HG02623 (cell line): ENCODE measurements around the gene JMJD1C.
A peak's percentile ranks its signal among the peaks of the same experiment; 100 is the strongest.
"Not testable (repeated sequence)": the region's sequence is repeated elsewhere in the genome, so short reads cannot be mapped to it uniquely, and the experiment has no call there.

Experiments
- ATAC-seq: cut with Tn5 transposase; IDR thresholded peaks from one replicate; pipeline ENCODE4 v1.9.1; 2021; ENCODE audit warnings: moderate library complexity; ENCODE audit not compliant: unreplicated experiment

The JMJD1C gene

DNA sequence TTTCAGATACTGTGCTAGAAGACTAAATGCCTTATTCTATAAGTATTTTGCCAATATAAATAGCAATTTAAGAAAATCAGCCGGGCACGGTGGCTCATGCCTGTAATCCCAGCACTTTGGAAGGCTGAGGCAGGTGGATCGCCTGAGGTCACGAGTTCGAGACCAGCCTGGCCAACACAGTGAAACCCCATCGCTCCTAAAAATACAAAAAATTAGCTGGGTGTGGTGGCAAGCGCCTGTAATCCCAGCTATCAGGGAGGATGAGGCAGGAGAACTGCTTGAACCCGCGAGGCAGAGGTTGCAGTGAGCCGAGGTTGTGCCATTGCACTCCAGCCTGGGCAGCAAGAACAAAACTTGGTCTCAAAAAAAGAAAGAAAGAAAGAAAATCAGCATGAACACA, 230.6 kb downstream of the JMJD1C start:
- ATAC-seq: not testable (repeated sequence)

DNA sequence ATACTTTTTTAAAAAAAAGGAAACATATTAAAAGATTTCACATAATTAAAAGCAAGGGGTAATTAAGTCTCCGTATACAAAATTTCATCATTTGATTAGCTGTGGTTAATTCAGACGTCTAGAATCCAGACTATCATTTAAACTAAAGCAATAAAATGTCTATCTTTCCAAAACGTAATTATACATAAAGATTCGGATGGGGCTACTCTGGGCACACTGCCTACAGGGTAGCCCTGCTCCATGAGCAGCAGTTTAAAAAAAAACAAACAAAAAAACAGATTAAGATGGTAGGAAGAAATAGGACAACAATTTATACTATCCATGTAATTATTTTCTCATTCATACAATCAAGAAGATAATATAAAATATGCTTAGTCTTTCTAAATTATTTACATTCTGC, 236.6 kb downstream of the JMJD1C start:
- no peak for ATAC-seq

DNA sequence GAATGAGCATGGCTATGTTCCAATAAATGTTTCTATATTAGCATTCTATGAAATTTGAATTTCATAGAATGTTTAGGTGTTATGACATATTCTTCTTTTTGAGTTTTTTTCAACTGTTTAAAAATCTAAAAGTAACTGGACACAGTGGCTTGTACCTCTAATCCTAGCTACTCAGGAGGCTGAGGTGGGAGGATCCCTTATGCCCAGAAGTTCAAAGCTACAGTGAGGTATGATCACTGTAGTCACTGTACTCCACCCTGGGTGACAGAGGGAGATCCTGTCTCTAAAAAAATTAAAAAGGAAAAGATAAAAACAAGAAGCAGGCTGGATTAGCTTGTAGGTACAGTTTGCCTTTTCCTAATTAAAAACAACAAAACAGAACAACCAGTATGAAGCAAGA, 237.5 kb downstream of the JMJD1C start:
- ATAC-seq: no peak

DNA sequence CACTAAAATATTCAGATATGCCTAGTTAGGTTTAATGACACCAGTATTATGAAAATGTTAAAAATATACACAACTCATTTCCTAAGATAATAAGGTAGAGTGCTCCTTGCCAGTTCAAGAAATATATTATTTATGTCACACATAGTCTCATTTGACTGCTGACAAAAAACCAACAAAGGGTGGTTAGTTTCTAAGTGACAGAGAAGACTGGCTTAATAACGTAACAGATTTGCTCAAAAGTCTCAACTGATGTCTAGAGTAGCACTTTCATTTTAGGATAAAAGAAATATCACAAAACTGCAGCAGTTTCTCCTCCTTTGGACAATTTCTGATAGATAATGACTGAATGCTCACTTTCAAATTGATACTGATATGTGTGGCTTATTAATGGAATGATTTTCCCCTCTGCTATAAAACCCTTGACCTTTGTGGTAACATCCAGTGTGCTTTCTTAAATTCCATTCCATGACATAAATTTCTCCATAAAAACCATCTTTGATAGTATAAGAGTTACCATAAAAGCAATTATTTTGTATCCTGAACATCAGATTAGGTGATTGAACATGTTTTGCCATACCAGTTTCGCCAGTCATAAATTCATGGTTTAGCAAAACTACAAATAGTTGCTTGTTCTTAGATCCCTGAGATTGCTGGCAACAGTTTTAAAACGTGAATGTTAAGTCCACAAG, 238.4 kb downstream of the JMJD1C start:
- ATAC-seq: peak; percentile 47

DNA sequence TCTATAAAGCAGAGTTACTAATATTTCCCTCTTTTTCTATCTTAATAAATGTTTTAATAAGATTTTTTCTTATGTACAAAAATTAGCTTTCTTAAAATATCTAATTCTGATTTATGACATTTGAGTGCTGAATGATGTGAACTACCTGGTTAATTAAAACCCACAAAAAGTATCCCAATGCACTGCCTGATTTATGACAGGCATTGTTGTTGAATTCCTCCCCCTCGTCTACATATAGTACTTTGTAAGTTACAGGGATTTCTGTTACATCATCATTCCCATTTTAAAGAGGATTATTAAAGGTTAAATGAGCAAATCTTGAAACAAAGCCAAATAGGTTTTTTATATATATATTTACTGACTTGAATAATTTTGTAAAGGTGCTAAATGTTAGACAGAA, 241.5 kb downstream of the JMJD1C start:
- ATAC-seq: no peak

DNA sequence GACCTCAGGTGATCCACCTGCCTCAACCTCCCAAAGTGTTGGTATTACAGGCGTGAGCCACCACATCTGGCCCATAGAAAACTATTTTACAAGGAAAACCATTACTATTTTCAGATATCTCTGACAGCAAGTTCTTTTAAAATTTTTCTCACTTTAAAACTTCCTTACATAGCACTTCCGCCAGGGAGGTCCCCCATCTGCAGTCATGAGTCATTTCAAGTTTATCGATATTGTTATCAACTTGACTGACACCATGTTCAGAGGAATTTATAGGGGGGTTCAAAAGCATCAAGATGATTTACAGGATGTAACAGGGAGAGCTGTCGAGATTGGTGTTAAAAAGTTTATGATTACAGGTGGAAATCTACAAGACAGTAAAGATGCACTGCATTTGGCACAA, 243.8 kb downstream of the JMJD1C start:
- no peak for ATAC-seq

DNA sequence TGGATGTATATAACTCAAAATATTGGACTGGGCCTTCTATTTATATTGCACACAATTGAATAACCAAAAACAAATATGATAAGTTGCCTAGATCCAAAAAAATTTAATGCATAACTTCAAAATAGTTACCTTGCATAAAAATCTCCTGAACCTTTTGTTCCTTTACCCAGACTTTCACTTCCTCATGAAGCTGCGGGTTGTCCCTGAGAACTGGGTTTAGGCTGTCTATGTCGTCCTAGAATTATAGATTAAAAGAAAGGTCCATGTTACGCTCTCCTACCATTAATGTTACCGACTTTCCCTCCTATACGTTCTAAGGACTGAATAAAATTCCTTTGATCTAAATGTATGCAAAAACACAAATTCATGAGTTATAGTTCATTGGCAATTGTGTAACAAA, 246.0 kb downstream of the JMJD1C start:
- no peak for ATAC-seq

DNA sequence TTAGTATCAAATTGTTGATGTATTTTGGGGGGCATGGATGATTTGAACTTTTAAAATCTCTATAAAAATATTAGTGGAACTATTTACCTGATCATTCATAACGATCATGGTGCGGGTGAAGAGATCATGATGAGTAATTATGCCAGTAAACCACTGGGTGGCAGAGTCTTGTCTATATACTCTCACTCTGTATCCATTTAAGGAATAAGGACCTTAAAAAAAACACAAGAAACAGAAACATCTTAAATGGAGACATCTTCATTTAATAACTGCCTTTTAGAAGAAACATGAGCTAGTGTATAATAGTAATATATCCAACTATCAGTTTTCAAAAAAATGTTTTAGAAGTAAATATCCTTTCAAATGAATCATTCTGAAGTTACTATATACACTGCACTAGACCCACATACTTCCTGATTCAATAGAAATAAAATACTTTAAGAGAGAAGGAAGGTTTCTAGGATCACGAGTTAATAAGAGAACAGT, 248.6 kb downstream of the JMJD1C start:
- ATAC-seq: peak; percentile 84

DNA sequence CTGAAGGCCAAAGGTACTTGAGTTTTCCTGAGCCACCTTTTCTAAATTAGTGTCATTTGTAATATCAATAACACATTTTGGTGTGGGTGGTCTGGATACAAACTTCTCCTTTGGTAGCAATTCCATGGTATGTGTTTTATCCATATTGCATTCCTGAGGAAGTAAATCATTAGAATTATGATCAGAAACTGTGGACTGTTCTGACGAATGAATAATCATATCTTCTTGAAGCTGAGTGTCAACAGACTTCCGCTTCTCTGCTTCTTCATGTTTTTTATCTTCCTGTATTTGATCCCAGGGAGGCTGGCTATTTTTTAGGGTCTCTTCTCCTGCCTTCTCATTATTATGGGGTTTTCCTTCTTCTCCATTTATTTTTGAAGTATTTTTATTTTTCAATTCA, 251.2 kb downstream of the JMJD1C start:
- ATAC-seq: no peak

DNA sequence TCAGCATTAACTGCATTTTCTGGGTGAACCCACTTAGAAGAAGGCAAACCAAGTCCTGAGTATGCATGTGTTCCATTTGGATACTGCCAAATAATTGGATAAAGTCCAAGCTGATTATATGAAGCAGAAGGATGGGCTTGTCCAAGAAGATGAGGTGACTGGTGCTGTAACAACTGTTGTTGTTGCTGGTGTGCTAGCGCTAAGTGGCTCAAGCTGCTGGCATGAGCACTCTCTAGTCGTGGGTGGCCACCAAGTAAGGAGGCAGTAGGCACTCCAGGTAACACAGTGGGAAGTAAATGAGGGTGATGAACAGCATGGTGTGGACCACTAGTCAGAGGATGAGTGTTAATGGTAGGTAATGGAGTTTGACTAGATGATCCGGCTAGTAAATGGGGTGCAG, 252.3 kb downstream of the JMJD1C start:
- ATAC-seq: no peak

DNA sequence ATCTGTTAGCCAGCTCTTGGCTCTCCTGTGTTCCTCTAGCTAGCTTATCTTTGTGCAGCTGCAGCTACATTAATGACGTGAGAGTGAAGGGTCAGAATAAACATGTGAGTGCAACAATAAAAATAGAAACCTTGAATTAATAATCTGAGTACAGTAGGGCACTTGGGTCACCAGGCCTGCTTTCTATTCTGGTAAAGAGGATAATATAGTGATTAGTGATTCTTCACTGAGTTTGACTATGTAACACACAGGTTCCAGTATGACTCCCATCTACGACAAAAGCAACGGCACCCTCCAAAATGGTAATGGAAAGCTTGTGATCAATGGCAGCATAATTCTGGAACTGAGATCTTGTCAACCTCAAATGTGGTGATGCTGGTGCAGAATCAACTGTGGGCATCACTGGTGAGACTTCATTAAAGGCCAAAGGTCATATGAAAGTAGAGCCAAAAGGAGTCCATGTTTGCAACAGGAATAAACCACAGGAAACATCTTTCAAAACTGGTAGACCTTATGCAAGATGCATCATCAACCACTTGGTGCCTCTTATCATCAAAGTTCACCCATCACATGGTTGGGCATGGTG, 255.1 kb downstream of the JMJD1C start:
- no peak for ATAC-seq

DNA sequence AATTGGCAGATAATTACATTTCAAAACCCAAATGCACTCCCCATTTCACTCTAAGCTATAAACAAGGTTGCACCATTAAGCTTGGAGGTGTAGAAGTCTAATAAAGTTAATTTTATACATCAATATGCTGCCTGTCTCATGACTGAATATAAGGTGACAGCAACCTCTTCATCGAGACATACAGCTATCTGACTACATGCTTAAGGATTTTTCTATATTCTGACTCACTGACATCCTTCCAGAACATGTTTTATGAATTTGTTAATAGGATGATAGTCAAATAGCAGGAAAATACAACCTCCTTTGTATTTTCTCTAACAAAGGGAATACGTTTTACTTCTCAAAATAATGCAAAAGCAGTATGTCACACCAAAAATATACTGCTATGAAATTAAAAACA, 256.1 kb downstream of the JMJD1C start:
- no peak for ATAC-seq

DNA sequence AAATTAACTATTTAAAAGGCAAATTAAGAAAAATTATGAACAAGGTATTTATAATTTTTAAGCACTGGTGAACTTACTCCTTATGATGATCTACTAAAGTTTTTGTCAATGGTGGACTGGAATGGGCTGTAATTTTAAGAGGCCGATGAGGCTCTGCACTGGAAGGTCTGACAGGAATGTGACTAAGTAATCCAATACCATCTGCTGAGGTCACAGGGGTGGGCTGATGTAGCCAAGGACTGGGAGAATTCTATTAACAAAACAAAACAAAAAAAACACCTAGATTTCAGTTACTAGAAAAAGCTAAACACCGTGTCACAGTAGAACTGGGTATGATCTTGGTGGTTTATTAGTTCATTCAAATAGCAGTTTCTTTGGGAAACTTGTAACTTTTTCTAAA, 256.8 kb downstream of the JMJD1C start:
- ATAC-seq: no peak

DNA sequence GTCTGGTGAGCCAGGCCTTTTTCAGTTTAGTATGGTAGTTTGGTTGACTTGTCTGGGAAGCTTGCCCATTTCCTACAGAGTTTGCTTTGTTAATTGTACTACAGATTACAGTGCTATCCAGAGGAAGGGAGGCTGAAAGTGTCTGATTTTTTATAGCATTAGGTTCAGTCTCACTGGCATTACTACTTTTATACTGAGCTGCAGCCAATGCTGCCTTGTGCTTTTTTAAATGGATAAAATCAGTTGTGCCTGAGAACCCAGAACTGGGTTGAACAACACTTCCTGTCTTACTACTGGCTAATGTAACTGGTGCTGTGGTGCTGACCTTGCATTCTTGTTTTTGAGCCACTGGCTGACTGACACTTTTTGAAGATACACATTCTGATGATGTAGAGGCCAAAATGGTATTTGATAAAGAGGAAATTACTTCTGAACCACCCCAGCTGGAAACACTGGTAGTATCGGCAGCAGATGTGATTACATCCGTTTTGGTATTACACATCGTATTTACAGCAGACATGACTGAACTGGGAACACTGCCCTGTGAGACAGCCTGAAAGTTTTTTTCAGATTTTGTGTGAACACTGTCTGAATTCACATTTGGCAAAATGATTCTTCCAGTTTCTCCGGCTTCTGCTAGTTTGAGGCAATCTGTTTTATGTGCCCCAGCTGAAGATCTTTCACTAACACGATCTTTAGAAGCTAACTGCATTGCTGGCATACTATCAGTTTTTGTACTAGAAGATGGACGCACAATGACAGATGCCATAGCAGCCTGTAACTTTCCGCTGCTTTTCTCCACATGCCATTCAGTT, 258.6 kb downstream of the JMJD1C start:
- no peak for ATAC-seq

DNA sequence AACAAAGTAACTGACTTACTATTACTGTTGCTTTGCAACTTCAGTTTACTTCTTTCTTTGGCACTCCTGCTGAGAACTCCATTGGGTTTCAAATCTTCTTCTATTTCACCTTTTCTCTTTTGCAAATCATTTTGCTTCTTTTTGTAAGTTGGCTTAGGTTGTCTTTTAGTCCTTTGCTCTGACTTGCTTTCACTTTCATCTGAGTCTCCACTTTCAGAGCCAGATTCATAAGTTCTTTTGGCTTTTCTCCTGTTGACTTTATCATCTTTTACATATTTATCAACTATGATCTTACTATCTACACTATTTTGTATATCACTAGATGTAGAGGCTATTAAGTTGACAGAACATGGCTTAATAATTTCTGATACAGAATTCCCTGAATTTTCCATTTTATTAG, 259.2 kb downstream of the JMJD1C start:
- no peak for ATAC-seq

DNA sequence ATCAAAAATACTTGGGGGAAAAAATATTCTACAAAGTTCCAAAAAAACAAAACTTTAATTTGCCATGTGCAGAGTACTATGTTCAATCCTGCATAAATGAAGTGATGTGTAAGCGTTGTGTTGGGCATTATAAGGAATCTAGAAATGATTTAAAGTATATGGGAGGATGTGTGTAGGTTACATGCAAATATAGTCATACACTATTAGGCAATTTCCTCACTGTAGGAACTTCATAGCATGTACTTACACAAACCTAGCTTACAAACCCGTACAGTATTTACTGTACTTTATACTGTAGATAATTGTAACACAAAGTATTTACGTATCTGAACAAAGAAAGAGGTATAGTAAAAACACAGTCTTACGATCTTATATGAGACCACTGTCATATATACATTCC, 260.4 kb downstream of the JMJD1C start:
- ATAC-seq: no peak

DNA sequence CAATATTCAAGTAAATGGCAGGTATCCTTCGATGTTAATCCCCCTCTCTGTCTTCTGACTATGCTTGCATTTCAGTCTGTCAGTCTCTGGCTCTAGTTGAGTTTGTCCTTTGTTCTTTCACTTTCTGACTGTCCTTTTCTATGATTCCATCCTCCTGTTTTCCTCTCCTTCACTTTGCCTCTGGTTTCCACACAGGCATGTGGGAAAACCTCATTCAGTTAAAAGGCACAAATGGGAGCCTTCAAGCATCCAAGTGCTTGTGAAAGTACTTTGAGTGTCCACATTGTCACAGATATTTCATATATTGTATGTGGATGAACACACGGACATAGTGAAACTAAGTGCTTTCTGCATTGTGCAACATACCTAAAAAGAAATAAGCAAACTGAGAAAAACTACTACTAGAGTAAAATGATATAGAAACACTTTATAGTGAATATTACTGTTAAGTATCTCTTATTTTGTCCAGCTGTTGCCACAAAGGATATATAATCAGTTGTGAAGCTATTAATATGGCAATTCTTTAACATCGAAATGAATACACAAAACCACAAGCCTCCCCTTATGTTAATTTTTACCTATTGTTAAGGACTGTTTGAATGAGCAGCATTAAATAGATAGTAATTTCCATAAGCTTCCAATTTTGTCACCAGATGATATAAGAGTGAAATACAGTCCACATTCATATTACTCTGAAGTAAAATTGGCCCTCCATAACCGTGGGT, 260.9 kb downstream of the JMJD1C start:
- no peak for ATAC-seq

DNA sequence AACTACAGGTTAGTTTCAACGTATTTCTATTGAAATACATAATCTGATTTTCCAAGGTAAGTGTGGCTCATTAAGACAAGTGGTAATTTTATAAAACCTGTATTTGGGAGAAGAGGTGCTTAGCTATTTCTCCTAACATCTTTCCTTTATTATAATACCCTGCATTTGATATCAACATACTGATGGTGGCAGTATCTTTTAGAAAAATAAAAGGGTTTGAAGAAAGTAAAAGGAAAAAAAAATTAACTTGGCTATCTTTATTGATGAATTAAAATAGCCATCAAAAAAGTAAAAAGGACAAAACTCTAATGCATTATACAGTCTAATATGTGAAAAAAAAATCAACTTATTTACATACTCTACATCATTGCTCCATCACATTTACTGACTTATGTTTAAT, 264.7 kb downstream of the JMJD1C start:
- ATAC-seq: no peak

DNA sequence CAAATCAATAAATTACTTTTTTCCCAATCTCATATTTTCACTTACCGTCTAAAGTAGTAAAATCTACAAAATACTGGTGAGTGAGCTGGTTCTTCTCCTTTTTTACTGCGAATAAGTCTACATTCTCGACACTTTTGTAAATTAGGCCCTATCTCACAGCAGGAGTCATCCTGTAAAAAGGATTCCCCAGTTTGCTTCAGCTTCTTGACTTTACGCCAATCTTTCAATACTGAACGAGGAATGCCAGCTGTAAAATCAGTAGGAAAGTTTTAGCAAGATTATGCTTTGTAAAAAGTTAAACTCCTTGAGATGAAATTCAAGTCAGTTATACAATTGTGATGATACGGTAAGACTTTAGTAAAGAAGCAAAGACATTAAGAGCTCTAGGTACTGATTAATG, 265.3 kb downstream of the JMJD1C start:
- no peak for ATAC-seq

DNA sequence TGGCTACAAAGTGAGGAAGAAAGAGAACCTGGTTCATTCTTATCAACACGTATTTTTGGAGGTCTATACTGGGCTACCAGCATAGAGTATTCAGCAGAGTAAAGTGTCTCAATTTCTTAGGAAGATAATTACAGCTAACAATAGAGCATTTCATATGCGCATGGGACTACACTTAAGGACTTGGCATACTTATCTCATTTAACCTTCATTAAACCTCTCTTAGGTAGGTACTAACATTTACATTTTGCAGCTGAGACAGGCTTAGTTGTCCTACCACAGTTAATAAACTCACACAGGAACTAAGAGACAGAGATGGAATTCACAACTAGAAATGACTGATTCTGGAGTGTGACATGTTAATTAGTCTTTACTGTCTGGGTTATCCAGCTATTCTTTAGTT, 266.1 kb downstream of the JMJD1C start:
- ATAC-seq: no peak

DNA sequence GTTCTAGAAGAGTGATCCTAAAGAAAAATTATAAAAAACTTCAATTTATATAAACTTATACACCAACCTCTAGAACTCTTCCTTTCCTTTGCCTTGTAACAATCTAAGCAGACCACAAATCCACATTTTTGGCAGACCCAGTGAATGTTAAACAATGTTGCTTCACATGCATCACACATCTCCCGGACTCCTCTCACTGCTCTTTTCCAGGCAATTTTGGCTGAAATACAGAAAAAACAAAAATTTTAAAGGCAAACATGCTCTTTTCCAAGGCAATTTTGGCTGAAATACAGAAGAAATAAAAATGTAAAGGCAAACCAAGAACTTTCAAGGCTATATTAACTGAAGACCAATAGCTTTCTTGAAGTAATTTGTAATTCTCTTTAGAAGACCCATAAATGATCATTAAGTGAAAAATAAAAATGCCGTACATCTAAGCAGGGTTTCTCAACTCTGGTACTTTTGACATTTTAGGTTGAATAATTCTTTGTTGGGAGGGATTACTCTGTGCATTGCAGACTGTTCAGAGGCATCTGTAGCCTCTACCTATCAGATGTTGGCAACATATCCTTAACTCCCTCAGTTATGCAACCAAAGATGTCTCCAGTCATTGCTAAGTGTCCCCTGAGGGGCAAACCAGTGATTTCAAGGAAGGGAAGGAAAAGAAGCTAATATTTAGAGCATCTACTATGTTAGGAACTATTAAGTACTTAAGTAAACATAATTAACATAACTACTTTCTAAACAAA, 268.3 kb downstream of the JMJD1C start:
- no peak for ATAC-seq
